Activated CD4-positive, alpha-beta T cell treated with anti-CD3 and anti-CD28 coated beads, Interleukin-2, amount 50 U/mL, for 1 hour (primary cell): ENCODE results near the gene MEIKIN.

Source experiments
- DNase-seq: peaks from one replicate; pipeline ENCODE4 v3.0.0-alpha.2; 2020

MEIKIN gene

GRCh38 chr5:131973089-131973712, 27.7 kb upstream of the MEIKIN start:
- DNase-seq = no peak

DNA sequence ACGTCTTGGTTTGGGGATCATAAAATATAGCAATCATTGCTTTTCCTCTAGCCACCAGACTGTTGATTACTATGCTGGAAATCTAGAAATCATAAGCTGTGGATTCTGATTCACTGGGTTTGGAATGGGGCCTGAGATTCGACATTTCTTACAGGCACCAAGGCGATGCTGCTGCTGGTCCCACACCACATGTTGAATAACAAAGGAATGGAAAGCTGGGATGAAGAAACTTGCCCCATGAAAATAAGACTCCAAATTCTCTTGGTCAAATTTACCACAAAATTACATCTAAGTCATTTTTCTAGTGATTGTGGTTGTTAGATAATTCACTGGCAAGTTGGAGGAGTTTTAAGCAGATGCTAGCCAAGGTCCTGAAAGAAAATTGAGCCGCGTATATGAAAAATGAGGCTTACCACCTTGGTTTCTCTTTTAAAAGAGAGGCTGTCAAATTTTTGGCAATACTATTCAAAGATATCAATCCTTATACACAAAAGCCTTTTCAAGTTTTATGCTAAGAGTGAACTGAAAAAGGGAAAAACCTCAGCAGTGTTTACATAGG, 23.0 kb upstream of the MEIKIN start:
- DNase-seq = no peak

GRCh38 chr5:131966551-131966950, 21.1 kb upstream of the MEIKIN start:
- DNase-seq = no peak

- no peak for DNase-seq
Measured at GRCh38 chr5:131965826-131966415, 20.5 kb upstream of the MEIKIN start.

- DNase-seq = no peak
Measured at GRCh38 chr5:131959906-131960305, 14.4 kb upstream of the MEIKIN start.

GRCh38 chr5:131959136-131959535, 13.7 kb upstream of the MEIKIN start:
- DNase-seq = no peak

GRCh38 chr5:131957721-131958441, 12.4 kb upstream of the MEIKIN start:
- no peak for DNase-seq

DNA sequence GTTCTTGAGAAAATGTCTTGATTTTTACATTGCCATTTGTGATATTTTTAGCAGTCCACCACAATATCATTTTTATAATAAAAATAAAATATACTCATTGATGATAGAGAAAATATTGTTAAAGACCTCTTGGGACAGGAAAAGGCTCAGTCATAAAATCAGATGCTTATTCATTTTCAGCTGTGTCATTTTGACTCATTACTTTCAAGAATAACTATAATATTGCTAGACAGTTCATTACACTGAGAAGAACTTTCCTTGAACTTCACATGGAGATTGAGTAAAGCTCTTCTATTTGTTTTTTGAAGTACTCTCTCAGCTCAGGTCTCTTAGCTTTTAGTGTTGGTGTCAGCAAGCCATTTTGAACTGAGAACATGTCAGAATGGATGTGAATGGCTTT, 8.5 kb upstream of the MEIKIN start:
- DNase-seq = no peak

GRCh38 chr5:131952301-131952857, 6.9 kb upstream of the MEIKIN start:
- DNase-seq = no peak

GRCh38 chr5:131950706-131951105, 5.2 kb upstream of the MEIKIN start:
- no peak for DNase-seq

DNA sequence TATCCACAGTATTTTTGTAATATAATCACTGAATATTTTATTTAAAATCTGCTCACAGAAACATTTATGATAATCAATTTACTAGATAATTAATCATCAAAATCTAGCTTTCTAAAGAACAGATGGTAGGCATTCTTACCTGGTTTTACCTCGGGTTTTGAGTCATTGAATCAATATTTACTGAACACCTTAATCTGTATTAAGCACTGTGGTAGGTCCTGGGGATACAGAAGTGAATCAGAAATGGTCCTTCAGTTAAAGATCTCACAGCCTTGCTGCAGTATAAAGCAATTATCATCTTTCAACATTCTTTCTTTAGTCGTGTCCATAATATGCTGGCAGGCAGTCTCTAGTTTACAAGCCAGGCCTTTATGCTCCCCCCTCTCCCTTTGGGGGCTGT, 2.0 kb upstream of the MEIKIN start:
- DNase-seq = no peak

DNA sequence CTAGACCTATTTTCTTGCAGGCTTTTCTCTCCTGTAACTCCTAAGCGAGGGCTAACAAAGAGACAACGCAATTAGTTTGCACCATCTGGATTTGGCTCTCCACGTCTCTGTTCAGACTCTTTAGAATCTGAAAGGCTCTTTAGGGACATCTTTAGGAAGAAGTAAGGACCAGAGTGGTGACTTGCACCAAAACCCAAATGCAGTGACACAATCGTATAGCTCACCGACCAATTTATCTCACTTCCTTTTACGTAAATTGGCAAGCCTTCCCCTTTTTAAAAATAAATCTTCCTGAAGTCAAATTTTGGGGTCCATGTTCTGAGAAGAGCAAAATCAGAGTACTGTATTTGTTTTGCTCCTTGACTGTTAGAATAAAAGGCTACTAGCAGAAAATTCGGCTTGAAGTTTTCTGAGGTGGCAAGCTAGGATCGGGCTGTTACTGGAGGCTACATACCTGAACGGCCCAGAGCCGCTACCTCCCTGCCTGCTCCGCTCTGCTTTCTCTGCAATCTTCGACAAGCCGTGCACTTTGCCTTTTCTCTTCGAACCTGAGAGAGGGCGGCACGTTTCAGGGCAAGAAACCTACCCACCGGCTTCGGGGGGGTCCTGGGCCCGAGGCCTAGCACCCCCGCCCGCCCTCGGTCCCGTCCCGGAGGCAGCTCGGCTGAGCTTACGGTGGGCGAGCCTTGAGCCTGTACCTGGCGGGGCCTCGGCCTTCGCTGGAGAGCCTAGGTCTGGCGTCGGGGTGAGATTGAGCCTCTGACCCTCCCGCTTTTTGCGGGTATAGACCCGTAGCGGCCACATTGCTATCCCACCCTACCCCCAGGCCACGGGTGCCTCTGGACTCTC, 537 bp downstream of the MEIKIN start:
- DNase-seq = no peak

GRCh38 chr5:131943916-131944315, 1.5 kb downstream of the MEIKIN start:
- DNase-seq = no peak

DNA sequence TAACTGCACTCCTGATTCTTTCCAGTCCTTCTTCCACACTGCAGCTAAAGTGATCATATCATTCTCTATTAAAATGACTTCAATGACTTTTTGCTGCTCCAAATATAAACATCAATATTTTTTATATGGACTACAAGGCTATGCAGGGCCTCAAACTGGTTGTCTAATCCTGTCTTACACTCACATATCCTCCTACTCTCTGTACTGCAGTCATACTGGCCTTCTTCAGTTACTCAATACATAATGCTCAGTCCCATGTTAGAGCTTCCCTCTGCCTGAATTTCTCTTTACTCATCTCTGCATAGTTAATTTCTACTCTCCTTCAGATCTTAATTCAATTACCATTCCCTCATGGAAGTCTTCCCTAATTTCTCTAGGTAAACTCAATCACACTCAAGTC, 3.4 kb downstream of the MEIKIN start:
- DNase-seq = no peak

- no peak for DNase-seq
Measured at GRCh38 chr5:131939690-131940345, 5.6 kb downstream of the MEIKIN start.

DNA sequence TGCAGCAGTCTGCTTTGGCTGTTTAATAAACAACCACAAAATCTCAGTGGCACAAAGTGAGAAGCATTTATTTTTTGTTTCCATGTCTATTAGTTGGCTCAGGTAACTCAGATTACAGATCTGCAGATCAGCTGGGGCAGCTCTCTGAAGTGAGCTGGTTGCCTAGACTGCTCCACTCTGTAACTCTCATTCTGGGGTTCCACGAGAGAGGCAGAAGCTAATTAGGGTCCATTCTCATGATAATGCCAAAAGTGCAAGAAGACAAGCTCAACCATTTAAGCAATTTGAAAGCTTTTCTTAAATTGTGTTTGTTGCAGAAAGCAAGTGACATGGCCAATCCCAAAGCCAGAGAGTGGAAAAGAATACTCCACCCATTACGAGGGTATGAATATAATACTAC, 13.2 kb downstream of the MEIKIN start:
- DNase-seq = no peak

- no peak for DNase-seq
Measured at GRCh38 chr5:131928957-131929356, 16.5 kb downstream of the MEIKIN start.

GRCh38 chr5:131926168-131926567, 19.3 kb downstream of the MEIKIN start:
- no peak for DNase-seq

DNA sequence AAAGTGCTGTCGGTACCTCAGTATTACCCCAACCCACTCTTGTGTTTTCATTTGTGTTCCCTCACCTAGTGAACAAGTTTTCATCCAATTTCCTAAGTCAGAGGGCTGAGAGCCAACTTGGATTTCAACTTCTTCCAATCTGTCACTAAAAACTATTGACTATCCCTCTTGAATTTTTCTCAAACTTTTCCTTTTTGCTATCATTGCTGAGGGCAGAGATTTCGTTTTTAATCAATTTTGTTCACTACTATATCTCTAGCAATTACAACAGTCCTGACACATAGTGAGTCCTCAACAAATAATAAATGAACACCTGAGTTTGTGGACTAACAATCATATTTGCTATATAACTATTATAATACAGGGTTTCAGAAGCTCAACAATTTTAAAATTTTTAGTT, 29.0 kb downstream of the MEIKIN start:
- no peak for DNase-seq

DNA sequence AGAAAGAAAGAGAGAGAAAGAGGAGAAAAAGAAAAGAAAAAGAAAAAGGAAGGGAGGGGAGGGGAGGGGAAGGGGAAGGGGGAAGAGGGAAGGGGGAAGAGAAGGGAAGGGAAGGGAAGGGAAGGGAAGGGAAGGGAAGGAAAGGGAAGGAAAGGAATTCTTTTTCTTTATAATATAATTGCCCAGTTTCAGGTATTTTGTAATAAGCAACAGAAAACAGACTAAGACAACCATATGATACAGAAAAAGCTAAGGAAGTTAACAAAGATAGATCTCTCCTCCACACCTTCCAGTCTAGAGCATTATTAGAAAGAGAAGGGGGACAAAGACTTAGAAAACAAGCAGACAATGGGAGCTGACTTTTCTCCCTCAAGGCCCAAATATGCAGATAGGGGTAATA, 31.0 kb downstream of the MEIKIN start:
- no peak for DNase-seq

- no peak for DNase-seq
Measured at GRCh38 chr5:131913603-131914002, 31.9 kb downstream of the MEIKIN start.

DNA sequence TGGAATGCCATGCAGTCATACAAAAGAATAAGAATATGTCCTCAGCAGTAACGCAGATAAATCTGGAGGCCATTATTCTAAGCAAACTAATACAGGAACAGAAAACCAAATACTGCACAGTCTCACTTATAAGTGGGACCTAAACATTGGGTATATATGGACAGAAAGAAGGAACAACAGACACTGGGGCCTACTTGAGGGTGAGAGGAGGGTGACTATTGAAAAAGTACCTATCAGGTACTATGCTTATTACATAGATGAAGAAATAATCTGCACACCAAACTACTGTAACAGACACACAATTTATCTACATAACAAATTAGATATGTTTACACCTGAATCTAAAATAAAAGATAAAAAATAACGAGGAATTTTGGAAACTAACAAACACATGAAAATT, 38.8 kb downstream of the MEIKIN start:
- DNase-seq = no peak
